ENCODE data around the gene TFF1.
A peak's percentile ranks its signal among the peaks of the same experiment; 100 is the strongest.

Gene TFF1

GRCh38 chr21:42392731-42393442, 26.6 kb upstream of the TFF1 start:
- H3K9me3 Mint-ChIP-seq: no peaks in the 10 kb centered on the region
- peaks cover 19% of the 10 kb centered on the region for H3K4me1 Mint-ChIP-seq
- peaks cover 9% of the 10 kb centered on the region for H3K27me3 Mint-ChIP-seq (ENCODE audit: low read depth)
- no peak overlapping the region for H3K27ac Mint-ChIP-seq
- no peaks in the 10 kb centered on the region for H3K36me3 Mint-ChIP-seq (ENCODE audit: low read depth)
- no peak for TF ChIP-seq CTCF (IDR thresholded peaks at IDR 0.05; ENCODE audit: unreplicated experiment in 3 of 3)
- no peak overlapping the region for H3K4me3 Mint-ChIP-seq

GRCh38 chr21:42391297-42391696, 25.0 kb upstream of the TFF1 start:
- Mint-ChIP-seq H3K36me3 (ENCODE audit: low read depth) (no peaks in the 10 kb centered on the region), H3K9me3 (peaks cover 3% of the 10 kb centered on the region), H3K27ac (no peak overlapping the region), H3K4me3 (no peak overlapping the region), H3K4me1 (peaks cover 27% of the 10 kb centered on the region), H3K27me3 (ENCODE audit: low read depth) (peaks cover 15% of the 10 kb centered on the region)
- no peak for TF ChIP-seq CTCF (IDR thresholded peaks at IDR 0.05; ENCODE audit: unreplicated experiment in 3 of 3)

- Mint-ChIP-seq H3K4me1 (peaks cover 27% of the 10 kb centered on the region), H3K4me3 (no peak overlapping the region), H3K27ac (no peak overlapping the region), H3K27me3 (ENCODE audit: low read depth) (peaks cover 15% of the 10 kb centered on the region), H3K9me3 (peaks cover 3% of the 10 kb centered on the region), H3K36me3 (ENCODE audit: low read depth) (no peaks in the 10 kb centered on the region)
- TF ChIP-seq CTCF (IDR thresholded peaks at IDR 0.05; ENCODE audit: unreplicated experiment in 3 of 3): no peak
Observed at GRCh38 chr21:42390696-42391095, 24.4 kb upstream of the TFF1 start.

- Mint-ChIP-seq H3K4me1 (peaks cover 27% of the 10 kb centered on the region), H3K4me3 (no peak overlapping the region), H3K27ac (no peak overlapping the region), H3K27me3 (ENCODE audit: low read depth) (peaks cover 14% of the 10 kb centered on the region), H3K9me3 (peaks cover 3% of the 10 kb centered on the region), H3K36me3 (ENCODE audit: low read depth) (no peaks in the 10 kb centered on the region)
- TF ChIP-seq CTCF (IDR thresholded peaks at IDR 0.05; ENCODE audit: unreplicated experiment in 3 of 3): no peak
Observed at GRCh38 chr21:42390193-42390592, 23.9 kb upstream of the TFF1 start.

- Mint-ChIP-seq H3K36me3 (ENCODE audit: low read depth) (no peaks in the 10 kb centered on the region), H3K27ac (peak overlapping the region in 1 of 3 experiments; percentile 79), H3K9me3 (peaks cover 5% of the 10 kb centered on the region), H3K27me3 (ENCODE audit: low read depth) (peaks cover 11% of the 10 kb centered on the region), H3K4me3 (no peak overlapping the region), H3K4me1 (peaks cover 27% of the 10 kb centered on the region)
- TF ChIP-seq CTCF (IDR thresholded peaks at IDR 0.05; ENCODE audit: unreplicated experiment in 3 of 3): no peak
Observed at GRCh38 chr21:42389449-42389835, 23.1 kb upstream of the TFF1 start.

Measured in nephron (organoid).